ENCODE results near the gene CCDC3.

CCDC3 gene

GRCh38 chr10:12925845-12926244, 75.7 kb downstream of the CCDC3 start:
- no peak for DNase-seq (ENCODE audit: low read depth in 3 of 3, low spot score in 1 of 3)

- DNase-seq (ENCODE audit: low read depth in 3 of 3, low spot score in 1 of 3), result no peak
These were observed 76.6 kb downstream of the CCDC3 start for GRCh38 chr10:12924911-12925310.

- no peak for DNase-seq (ENCODE audit: low read depth in 3 of 3, low spot score in 1 of 3)
These were observed 79.2 kb downstream of the CCDC3 start for GRCh38 chr10:12922117-12922900.

- DNase-seq (ENCODE audit: low read depth in 3 of 3, low spot score in 1 of 3), result no peak
These were observed 80.3 kb downstream of the CCDC3 start for GRCh38 chr10:12921163-12921562.

GRCh38 chr10:12919574-12919973, 81.9 kb downstream of the CCDC3 start:
- no peak for DNase-seq (ENCODE audit: low read depth in 3 of 3, low spot score in 1 of 3)

GRCh38 chr10:12916587-12916986, 84.9 kb downstream of the CCDC3 start:
- DNase-seq (ENCODE audit: low read depth in 3 of 3, low spot score in 1 of 3), result no peak

- DNase-seq (ENCODE audit: low read depth in 3 of 3, low spot score in 1 of 3), result no peak
These were observed 85.8 kb downstream of the CCDC3 start for GRCh38 chr10:12915637-12916168.

- no peak for DNase-seq (ENCODE audit: low read depth in 3 of 3, low spot score in 1 of 3)
These were observed 87.4 kb downstream of the CCDC3 start for GRCh38 chr10:12914111-12914510.

- no peak for DNase-seq (ENCODE audit: low read depth in 3 of 3, low spot score in 1 of 3)
These were observed 89.7 kb downstream of the CCDC3 start for GRCh38 chr10:12911795-12912194.

GRCh38 chr10:12910835-12911234, 90.7 kb downstream of the CCDC3 start:
- no peak for DNase-seq (ENCODE audit: low read depth in 3 of 3, low spot score in 1 of 3)

GRCh38 chr10:12909836-12910185, 91.7 kb downstream of the CCDC3 start:
- DNase-seq (ENCODE audit: low read depth in 3 of 3, low spot score in 1 of 3), result no peak

- no peak for DNase-seq (ENCODE audit: low read depth in 3 of 3, low spot score in 1 of 3)
These were observed 92.2 kb downstream of the CCDC3 start for GRCh38 chr10:12909182-12909835.

GRCh38 chr10:12908773-12909172, 92.7 kb downstream of the CCDC3 start:
- no peak for DNase-seq (ENCODE audit: low read depth in 3 of 3, low spot score in 1 of 3)

- no peak for DNase-seq (ENCODE audit: low read depth in 3 of 3, low spot score in 1 of 3)
These were observed 93.9 kb downstream of the CCDC3 start for GRCh38 chr10:12907656-12908055.

- DNase-seq (ENCODE audit: low read depth in 3 of 3, low spot score in 1 of 3), result no peak
These were observed 95.4 kb downstream of the CCDC3 start for GRCh38 chr10:12906051-12906541.

GRCh38 chr10:12905067-12905466, 96.4 kb downstream of the CCDC3 start:
- no peak for DNase-seq (ENCODE audit: low read depth in 3 of 3, low spot score in 1 of 3)

GRCh38 chr10:12902851-12903358, 98.6 kb downstream of the CCDC3 start:
- DNase-seq (ENCODE audit: low read depth in 3 of 3, low spot score in 1 of 3), result no peak

- peak in 1 of 3 donors; percentile 12 for DNase-seq (ENCODE audit: low read depth in 3 of 3, low spot score in 1 of 3)
These were observed 99.4 kb downstream of the CCDC3 start for GRCh38 chr10:12902135-12902572.

- no peak for DNase-seq (ENCODE audit: low read depth in 3 of 3, low spot score in 1 of 3)
These were observed 102.0 kb downstream of the CCDC3 start for GRCh38 chr10:12899546-12899945.

GRCh38 chr10:12898271-12898670, 103.2 kb downstream of the CCDC3 start:
- DNase-seq (ENCODE audit: low read depth in 3 of 3, low spot score in 1 of 3), result no peak

GRCh38 chr10:12897278-12897677, 104.2 kb downstream of the CCDC3 start:
- DNase-seq (ENCODE audit: low read depth in 3 of 3, low spot score in 1 of 3), result no peak

GRCh38 chr10:12896251-12896650, 105.3 kb downstream of the CCDC3 start:
- DNase-seq (ENCODE audit: low read depth in 3 of 3, low spot score in 1 of 3), result no peak

All from stimulated activated CD4-positive, alpha-beta T cell treated with anti-CD3 and anti-CD28 coated beads, TNF-alpha, amount 100 ng/mL, for 1 hour (primary cell).